ENCODE results near the gene DLG3. TPM values are rescaled to one million over a fixed set of nuclear protein-coding genes. Genes with fewer than 3 reads are reported as not detected.

The DLG3 gene
- total and polyA plus RNA-seq, 2 of the 8 experiments (the other 6 are each of a cell fraction or from before 2014, with no cell fraction given): 29.2 to 63.8 TPM

DNA sequence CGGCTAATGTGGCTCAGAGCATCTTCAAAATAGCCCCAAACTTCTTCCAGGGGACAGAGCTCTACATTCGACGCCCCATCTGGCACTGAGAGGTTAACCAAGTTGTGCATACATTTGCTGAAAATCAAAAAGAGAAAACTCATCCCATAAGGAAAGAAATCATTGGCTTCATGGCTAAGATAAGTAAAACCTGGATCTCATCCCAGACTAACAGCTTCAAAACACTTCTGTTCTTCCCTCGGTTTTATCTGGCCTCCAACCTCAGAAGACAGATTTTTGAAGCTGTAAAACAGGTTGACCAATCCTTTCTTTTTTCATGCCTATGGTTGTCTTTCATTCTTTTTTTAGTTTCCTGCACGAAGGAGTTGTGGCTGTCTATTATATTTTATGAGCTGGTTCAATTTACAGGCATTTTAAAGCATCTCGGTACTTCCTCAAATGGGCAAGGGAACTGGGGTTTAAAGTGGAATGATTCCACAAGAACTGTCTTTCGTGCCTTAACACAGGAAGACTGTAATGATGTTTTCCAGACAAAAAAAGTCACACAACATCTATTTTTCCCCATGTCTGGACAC, 107.6 kb downstream of the DLG3 start (continued):
- TF ChIP-seq POLR2AphosphoS5 (IDR thresholded peaks at IDR 0.05; ENCODE audit: low read depth, low read length): no peak
- no peak for TF ChIP-seq EZH2 (IDR thresholded peaks at IDR 0.05; ENCODE audit: low read depth, low read length, severe bottlenecking)
- TF ChIP-seq SRF (IDR thresholded peaks at IDR 0.05; ENCODE audit: low read depth, low read length): no peak
- no peak for TF ChIP-seq CREB1 (IDR thresholded peaks at IDR 0.05)
- TF ChIP-seq TAF7 (optimal IDR thresholded peaks at IDR 0.05; ENCODE audit: borderline replicate concordance, low read depth, low read length): no peak
- no peak for TF ChIP-seq JUND (IDR thresholded peaks at IDR 0.05; ENCODE audit: low read length)
